Measurements from ENCODE around the gene PTAFR. TPM values are rescaled to one million over a fixed set of nuclear protein-coding genes. Genes with fewer than 3 reads are reported as not detected.
"Not testable (repeated sequence)": the region's sequence is repeated elsewhere in the genome, so short reads cannot be mapped to it uniquely, and the experiment has no call there.

The PTAFR gene
- total RNA-seq, 1 experiment from 2014 or later, result not detected

DNA sequence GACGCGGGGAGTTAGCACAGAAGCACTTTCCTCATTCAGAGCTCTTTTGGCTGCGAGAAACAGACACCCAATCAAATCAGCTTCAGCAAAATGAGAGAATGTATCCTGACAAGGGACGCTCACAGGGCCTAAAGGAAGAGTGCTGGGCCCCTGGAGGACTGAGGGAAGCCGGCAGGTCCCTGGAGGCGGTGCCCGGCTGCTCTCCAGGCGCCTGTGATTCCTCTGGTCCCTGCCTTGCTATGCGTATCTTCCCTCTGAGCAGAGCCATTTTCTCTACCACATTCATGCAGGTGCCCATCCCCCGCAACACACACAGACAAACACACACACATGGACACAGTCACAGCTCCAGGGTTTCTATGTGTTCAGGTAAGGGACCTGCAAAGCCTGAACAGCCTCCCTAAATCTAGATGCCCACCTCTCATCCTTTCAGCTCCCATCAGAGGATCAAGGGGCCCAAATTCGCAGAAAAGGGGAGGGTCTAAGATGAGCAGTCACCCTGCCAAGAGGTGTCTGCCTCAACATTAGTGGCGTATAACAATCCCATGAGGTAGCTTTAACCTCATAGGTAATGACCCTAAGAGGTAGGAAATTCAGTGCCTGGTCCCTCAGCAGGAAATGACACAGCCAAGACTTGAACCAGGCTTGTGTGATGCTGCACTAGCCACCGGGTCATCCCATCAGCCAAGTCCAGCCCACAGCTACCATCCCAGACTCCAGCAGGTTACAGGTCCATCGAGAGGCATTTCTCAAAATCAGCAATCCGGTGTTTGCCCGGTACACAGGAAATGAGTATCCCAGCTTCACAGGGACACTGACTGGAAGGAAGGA is 29.0 kb downstream of the PTAFR start:
- DNase-seq (ENCODE audit: extremely low read depth, low read depth), result no peak

DNA sequence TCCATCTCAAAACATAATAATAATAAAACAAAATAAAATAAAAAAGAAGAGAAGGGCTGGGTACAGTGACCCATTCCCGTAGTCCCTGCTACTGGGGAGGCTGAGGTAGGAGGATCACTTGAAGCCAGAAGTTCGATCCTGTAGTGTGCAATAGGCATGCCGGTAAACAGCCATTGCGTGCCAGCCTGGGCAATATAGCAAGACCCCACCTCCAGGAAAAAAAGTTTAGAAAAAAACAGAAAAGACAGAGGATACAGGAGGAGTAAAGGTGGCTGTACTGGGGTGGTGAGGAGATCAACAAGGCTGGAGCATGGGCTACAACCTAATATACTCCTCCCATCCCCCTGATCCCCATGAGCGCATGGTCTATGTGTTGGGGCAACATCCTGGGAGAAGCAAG is 30.8 kb downstream of the PTAFR start:
- DNase-seq (ENCODE audit: extremely low read depth, low read depth), result no peak

DNA sequence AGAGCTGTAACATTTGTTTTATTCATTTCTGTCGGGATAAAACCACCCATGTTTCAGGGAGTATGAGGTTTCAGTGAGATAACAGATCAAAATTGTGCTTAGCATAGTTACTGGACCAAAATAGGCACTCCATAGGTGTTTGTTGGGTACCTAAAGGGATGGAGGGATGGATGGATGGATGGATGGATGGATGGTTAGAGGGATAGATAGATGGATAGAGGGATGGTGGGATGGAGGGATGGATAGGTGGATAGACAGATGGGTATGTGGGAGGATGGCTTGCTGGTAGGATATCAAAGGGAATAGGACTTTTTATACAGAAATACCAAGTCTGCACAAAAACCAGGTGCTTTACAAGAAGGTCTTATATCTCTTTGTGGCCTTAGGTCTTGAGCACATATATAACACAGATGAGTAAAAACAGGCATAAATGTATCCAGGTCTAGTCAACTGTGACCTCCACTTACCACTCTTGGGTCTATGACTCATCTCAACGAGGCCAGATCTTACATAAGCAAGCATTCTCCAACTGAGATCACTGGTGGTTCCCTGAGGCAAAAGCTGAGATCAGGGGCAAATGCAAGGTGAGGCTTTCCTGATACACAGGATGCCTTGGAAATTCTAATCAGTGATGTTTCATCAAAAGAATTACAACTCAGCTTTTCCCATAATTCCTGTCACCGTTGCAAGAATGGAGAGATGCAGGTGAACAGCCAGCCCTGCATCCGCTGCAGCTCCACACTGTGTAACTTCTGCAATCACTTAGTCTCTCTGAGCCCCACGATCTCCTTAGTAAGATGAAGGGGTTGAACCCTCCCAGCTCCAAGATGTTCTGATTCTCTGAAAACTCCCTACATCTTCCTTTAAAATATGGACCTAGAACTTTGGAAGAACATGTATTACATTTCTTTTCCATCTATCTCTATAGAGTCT is 32.0 kb downstream of the PTAFR start:
- DNase-seq (ENCODE audit: extremely low read depth, low read depth), result no peak

DNA sequence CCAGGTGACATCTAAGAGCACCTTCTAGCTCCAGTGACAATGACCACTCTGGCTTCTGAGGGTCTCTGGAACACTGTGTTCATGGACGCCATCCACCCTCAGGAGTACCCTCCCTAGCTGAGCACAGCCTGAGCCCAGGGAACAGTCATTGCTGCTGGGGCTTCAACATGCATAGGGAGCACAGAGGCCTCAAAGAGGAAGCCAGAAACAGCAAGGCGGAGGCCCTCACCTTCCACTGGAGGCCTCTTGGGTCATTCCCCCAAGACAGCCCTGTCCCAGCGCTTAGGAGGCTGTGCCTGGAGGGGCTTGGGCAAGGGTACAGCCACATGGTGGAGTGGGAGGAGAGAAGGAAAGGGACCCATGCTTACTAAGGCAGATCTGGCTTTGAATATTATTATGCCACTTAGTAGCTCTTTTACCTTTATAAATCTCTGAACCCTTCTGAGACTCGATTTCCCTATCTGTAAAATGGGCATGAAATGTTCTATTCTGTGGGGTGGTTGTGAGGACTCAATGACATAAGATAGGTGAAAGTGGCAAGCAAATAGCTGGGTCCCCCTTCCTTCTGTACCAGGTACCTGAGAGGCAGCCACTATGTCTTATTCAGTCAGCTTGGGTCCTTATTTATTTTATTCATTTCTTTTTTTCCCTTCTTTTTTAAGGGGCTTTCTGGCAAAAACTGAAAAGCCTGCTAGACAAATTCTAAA is 32.8 kb downstream of the PTAFR start:
- DNase-seq (ENCODE audit: extremely low read depth, low read depth), result no peak

DNA sequence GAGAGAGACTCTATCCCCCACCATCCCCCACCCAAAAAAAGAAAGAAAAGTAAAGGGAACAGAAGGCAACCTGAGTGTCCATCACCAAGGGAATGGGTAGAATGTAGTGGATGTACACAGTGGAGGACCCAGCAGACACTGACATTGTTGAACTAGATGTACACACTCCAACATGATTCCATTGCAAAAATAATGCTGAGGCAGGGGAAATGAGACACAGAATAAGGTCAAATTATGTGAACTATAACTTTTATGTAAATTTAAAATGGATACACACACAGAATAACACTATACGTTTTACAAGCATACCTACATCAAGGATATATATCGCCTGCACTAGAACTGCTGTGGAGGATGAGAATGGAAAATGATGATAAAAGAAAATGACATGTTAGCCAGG is 34.8 kb downstream of the PTAFR start:
- DNase-seq (ENCODE audit: extremely low read depth, low read depth), result no peak

DNA sequence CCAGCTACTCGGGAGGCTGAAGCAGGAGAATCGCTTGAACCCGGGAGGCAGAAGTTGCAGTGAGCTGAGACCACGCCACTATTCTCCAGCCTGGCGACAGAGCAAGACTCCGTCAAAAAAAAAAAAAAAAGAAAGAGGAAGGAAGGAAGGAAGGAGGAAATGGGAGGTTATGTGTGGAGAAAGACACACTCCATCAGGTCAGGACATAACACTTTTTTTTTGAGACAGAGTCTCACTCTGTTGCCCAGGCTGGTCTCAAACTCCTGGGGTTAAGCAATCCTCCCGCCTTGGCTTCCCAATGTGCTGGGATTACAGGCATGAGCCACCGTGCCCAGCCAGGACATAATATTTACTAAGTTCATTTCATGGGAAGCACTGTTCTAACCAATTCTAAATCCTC is 36.6 kb downstream of the PTAFR start:
- DNase-seq (ENCODE audit: extremely low read depth, low read depth), result not testable (repeated sequence)

DNA sequence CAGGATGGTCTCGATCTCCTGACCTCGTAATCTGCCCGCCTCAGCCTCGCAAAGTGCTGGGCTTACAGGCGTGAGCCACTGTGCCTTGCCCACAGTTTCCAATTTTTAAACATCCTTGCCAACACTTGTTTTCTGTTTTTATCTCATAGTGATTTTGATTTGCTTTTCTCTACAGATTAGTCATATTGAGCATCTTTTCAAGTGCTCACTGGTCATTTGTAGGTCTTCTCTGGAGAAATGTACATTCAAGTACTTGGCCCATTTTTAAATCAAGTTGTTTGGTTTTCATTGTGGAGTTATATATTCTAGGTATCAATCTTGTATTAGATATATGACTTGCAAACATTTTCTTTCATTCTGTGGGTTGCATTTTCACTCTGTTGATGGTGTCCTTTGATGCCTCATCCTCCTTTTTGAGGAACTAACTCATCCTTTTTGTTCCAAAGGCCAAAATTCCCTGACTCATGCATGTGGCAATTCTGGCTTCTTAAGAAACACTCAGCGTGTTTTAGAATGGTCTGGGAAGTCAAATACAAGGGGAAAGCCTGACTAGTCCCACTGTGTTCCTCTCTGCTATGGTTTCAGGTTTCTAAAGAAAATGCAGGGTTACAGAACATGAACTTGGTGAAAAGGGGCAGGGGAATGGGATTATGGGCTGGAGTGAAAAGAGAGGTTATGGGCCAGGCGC is 37.3 kb downstream of the PTAFR start:
- no peak for DNase-seq (ENCODE audit: extremely low read depth, low read depth)

DNA sequence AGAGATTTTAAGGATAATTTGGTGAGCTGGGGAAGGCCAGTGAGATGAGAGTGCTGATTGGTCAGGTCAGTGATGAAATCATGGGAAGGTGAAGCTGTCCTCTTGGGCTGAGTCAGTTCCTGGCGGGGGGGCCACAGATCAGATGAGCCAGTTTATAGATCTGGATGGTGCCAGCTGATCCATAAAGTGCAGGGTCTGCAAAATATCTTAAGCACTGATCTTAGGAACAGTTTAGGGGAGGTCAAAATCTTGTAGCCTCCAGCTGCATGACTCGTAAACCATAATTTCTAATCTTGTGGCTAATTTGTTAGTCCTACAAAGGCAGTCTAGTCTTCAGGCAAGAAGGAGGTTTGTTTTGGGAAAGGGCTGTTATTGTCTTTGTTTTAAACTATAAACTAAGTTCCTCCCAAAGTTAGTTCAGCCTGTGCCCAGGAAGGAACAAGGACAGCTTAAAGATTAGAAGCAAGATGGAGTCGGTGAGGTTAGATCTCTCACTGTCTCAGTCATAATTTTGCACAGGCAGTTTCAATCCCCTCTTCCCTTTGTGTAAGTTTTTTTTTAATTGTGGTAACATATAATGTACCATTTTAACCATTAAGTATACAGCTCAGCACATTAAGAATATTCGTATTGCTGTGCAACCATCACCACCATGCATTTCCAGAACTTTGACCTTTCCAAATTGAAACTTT is 39.4 kb downstream of the PTAFR start:
- DNase-seq (ENCODE audit: extremely low read depth, low read depth), result no peak

DNA sequence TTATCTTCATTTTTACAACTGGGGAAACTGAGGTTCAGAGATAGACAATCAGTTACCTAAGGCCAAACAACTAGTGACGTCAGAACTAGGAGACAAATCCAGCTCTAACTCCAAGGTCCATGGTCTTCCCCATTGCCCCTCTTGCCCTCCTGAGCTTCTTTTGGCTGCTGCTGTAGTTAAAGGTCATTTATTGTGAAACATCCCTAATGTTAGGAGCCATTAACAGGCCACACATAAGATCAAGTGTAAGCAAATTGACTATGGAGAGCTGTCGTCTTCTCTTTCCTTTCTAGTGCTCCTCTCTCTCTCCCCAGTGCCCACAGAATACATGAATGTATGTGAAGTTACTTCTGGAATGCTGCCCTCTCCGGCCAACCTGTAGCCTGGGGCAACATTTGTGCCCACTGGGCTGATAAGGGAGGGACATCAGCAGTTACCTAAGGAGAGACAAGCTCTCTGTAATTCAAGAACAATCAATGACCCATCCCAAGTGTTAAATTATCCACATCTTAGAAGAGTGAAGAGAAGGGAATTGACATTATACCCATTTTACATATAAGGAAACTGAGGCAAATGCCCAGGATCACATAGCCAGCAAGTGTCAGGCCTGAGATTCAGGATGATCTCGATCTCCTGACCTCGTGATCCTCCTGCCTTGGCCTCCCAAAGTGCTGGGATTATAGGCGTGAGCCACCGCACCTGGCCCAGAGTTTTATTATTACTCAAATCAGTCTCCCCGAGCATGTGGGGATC is 40.1 kb downstream of the PTAFR start:
- DNase-seq (ENCODE audit: extremely low read depth, low read depth), result no peak

DNA sequence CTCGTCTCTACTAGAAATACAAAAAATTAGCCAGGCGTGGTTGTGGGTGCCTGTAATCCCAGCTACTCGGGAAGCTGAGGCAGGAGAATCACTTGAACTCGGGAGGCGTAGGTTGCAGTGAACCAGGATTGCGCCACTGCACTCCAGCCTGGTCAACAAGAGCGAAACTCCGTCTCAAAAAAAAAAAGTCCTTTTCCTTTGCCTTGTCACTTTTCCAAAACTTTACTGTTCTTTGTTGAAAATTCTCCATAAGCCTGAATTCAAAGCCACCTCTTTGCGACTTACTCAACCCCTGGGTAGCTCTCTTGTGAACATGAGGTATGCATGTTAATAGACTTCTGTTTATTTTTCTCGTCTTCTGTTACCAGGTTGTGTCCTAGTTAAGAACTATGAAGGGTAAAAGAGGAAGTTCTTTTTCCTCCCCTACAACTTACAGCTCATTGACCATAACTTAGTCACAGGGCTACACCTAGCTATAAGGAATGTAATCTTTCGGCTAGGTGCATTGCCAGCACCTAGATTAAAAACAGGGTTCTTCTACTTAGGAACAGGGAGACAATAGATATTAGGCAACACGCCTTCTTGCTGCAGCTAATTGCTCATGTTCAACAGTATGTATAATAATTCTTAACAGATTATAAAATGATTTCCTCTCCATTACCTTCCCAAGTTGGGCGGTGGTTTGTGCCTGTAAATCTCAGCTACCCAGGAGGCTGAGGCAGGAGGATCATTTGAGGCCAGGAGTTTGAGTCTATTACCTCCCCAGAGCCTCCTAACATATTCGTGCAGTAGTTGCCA is 40.9 kb downstream of the PTAFR start:
- DNase-seq (ENCODE audit: extremely low read depth, low read depth), result no peak

DNA sequence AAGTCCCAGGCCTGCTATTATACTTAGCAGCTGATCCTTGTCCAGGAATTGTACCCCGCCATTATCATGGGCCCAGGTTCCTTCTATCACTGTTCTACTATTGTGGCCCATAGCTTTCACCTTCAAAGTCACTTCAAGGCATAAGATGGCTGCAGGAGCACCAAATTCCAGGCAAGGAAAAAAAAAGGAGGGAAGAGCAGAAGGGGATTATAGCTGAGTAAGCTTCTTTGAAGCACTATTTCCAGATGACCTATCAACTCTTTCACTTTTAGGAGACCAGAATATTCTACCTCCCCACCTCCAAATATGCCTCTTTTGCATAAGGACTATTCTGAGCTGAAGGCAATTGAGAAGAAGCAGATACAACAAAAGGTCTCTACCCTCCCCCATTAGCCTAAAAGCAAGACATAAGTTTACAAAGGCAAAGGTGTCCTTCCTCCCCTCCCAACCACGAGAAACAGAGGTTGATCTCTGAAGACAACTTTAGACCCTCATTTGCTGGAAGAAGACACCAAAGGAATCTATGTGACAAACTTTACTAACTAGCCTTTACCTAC is 41.8 kb downstream of the PTAFR start:
- DNase-seq (ENCODE audit: extremely low read depth, low read depth), result no peak

DNA sequence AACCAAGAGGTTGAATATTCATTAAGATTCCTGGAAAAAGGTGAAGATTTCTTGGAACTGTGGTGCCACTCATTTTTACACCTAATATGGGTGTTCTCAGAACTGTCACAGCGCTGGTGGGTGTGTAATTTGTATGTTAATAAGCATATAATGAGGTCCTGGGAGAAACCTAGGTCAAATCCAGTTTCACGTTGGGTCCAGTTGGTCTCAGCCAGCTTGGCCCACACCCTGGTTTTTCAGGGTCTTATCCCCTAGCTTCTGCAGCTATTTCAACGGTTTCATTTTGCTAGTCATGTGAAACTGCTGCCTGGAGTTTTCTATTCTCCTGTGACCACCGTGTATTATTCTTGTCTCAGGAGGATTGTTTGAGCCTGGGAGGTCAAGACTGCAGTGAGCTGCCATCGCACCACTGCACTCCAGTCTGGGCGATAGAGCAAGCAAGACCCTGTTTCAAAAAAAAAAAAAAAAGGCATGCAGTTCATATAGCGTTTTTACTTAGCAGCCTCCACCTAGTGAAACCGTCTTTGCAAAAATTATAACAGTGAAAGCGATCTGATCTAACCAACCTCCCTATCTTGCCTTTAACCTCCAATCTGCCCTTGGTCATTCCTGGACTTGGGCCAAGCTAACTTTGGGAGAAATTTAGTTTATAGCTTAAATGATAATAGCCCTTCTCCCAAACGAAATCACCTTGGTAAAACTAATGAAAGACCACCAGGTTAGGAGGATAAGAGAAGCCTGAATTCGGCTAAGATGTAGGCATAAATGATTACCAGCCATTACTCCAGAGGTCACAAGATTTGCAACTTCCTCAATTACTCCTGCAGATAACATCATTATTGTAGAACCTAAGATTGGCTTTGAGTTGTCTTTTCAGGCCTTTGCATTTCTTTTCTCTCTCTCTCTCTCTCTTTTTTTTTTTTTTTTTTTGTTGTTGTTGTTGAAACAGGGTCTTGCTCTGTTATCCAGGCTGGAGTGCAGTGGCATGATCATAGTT is 44.0 kb downstream of the PTAFR start:
- DNase-seq (ENCODE audit: extremely low read depth, low read depth), result no peak

DNA sequence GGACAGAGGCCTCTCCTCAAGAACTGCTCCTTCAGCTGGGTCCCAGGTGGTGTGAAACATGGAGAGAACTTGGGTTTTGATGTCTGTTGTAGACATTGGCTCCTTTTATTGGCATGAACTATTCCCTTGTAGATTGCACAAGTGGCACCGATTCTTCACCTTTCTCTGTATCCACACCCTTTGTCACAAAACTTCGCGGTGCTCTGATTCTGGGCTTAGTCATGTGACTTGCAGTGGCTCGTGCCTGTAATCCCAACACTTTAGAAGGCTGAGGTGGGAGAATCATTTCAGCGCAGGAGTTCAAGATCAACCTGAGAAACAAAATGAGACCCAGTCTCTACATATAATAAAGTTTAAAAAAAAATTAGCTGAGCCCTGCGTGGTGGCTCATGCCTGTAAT is 45.6 kb downstream of the PTAFR start:
- no peak for DNase-seq (ENCODE audit: extremely low read depth, low read depth)

DNA sequence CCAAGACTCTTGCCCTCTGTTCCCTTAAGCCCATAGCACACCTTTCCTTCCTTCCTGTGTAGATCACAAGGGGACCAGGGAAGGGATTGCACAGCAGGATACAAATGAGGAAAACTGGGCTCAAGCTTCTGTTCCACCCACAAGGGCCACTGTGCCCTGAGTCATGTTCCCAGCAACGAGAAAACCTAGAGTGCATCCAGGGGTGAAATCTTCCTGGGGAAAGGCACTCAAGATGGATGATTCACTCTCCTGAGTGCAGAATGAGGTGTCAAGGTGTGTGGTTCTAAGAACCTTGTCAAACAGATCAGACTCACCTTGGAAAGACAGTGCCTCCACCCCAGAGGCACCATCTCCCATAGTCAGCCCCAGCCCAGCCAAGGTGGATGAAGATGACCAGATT is 47.3 kb downstream of the PTAFR start:
- no peak for DNase-seq (ENCODE audit: extremely low read depth, low read depth)

DNA sequence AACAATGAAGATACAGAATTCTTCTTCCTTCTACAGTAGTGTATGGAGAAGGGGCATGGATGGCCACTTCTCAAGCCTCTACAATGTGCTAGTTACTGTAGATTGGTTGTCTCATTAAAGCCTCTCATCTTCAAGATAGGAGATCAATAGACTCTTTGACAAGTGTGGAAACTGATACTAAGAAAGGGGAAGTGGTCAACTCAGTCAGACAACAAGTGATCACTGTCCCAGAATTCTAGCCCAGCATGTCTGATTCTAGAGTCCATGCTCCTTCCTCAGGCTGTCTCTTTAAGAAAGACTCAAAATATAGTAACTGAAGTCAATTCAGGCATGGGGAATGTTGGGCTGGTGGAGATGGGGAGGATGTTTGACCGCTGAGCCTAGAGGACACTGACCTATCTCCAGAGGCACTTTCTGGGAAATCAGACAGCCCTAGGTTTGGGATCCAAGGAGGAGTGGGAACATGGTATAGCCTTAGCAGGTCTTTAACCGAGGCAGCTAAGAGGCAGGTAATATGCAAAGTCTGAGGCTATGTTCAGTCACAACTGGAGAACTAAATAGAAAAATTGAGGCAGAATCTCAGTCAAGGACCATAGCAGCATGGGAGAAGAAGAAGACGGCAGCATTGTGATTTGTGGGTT is 48.8 kb downstream of the PTAFR start:
- DNase-seq (ENCODE audit: extremely low read depth, low read depth), result no peak

DNA sequence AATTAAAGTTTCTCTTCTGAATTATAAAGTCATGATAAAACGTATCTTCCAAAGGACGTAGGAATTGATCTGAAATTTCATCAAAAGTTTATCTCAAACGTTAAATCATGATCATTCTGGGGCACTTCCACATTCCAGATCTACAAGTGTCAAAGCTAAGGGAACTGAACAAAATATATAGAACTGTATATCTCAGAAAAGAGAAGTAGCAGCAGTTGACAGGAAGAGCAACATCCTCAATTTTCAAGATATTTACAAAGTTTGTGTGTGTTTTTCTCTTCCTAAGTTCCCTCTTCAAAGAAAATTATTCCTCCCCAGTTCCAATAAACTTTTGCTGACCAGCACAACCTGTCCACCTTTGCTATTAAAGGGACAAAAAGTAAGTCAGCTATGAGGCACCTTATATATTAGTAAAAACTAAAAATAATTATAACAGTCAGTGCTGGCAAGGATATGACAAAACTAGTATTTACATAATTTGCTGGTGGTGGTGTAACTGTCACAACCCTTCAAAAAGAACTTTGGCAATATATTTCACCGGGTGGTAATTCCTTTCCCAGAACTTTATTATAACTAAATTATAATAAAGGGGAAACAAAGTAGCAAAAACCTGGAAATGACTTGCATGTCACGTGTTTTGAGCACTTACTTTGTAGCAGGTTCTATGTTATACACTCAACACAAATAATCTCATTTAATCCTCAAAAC is 49.6 kb downstream of the PTAFR start:
- DNase-seq (ENCODE audit: extremely low read depth, low read depth), result no peak
